Neural progenitor cell (in vitro differentiated cells): ENCODE measurements around the gene HUS1B.

Experiments
- CTCF ChIP-seq: fragments of 200-600 bp; sonication (generic); IDR thresholded peaks from 2 replicates; pipeline ENCODE4 v1.5.1; 2017; ENCODE audit warnings: antibody characterized with exemption, mild to moderate bottlenecking
- EZH2 ChIP-seq: fragments of 200-600 bp; sonication (generic); IDR thresholded peaks from 2 replicates; pipeline ENCODE4 v1.6.1; 2017; ENCODE audit warnings: antibody characterized with exemption, mild to moderate bottlenecking, moderate library complexity

- TF ChIP-seq EZH2 (no peak), CTCF (no peak)
Measured at GRCh38 chr6:659716-660581, 3.0 kb upstream of the HUS1B start.
